Skeletal muscle satellite cell (primary cell): Measurements from ENCODE around the gene SOCS1.

Source experiments
- H3K27me3 ChIP-seq: 2 replicates; pipeline ENCODE4 v1.7.0; 2013; ENCODE audit warnings: low read length; ENCODE audit not compliant: control insufficient read depth, insufficient read depth
- H3K36me3 ChIP-seq: 2 replicates; pipeline ENCODE4 v1.7.0; 2013; ENCODE audit warnings: mild to moderate bottlenecking, control low read depth, low read length; ENCODE audit not compliant: insufficient read depth
- H3K4me1 ChIP-seq: 2 replicates; pipeline ENCODE4 v1.7.0; 2013; ENCODE audit warnings: low read length; ENCODE audit not compliant: control insufficient read depth, insufficient read depth
- H3K4me2 ChIP-seq: 2 replicates; pipeline ENCODE4 v1.7.0; 2013; ENCODE audit warnings: mild to moderate bottlenecking, low read length
- H3K4me3 ChIP-seq: 2 replicates; pipeline ENCODE4 v1.7.0; 2013; ENCODE audit warnings: low read length
- H3K9ac ChIP-seq: 2 replicates; pipeline ENCODE4 v1.7.0; 2013; ENCODE audit warnings: mild to moderate bottlenecking, low read depth, low read length, moderate library complexity
- H3K9me3 ChIP-seq: replicated peaks from 2 replicates; pipeline ENCODE4 v1.7.0; 2013; ENCODE audit warnings: mild to moderate bottlenecking, control low read depth, low read length

SOCS1 gene

DNA sequence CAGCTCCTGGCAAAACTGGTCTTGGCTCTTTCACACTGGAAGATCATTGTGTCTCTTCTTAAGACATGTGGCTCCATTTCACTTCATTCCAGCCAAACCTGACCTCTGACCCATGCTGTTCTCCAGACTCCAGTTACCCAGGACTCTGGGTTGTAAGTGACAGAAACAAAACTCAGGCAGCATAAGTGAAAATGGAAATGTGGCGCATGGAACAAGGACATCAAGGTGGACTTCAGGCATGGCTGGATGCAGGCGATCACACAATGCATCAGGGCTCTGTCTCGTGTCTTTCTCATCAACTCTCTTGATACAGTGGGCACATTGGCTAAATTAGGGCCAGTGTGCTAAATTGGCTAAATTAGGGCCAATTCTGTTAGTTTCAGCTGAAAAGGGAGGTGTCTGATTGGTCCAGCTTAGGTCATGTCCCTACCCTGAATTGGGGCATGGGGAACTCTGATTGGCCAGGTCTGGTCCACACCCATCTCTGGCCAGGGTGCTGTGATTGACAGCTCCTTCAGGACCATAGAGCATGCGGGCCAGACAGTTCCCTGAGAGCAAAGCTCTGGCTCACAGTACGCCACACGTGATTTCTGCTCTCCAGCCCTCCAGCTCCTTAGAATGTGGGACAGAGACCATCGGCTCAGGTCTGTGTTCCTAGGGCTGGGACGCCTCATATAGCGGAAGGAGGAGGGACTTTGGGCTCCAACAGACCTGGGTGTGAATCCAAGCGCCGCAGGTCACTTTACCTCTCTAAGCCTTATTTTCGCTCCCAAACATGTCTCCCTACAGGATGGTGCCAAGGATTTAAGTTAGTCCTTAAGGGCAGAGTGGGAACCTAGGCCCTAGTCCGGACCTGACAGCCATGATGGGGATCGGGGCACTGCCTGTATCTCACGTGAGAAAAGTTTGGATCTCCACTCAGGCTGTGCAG lies 17.5 kb downstream of the SOCS1 start:
- H3K27me3 ChIP-seq = peaks cover 16% of the 10 kb centered on the region
- H3K4me3 ChIP-seq = no peak overlapping the region
- no peaks in the 10 kb centered on the region for H3K36me3 ChIP-seq
- H3K4me1 ChIP-seq = peaks cover 6% of the 10 kb centered on the region
- H3K9ac ChIP-seq = no peak overlapping the region
- H3K4me2 ChIP-seq = no peak overlapping the region
- H3K9me3 ChIP-seq = no peaks in the 10 kb centered on the region

DNA sequence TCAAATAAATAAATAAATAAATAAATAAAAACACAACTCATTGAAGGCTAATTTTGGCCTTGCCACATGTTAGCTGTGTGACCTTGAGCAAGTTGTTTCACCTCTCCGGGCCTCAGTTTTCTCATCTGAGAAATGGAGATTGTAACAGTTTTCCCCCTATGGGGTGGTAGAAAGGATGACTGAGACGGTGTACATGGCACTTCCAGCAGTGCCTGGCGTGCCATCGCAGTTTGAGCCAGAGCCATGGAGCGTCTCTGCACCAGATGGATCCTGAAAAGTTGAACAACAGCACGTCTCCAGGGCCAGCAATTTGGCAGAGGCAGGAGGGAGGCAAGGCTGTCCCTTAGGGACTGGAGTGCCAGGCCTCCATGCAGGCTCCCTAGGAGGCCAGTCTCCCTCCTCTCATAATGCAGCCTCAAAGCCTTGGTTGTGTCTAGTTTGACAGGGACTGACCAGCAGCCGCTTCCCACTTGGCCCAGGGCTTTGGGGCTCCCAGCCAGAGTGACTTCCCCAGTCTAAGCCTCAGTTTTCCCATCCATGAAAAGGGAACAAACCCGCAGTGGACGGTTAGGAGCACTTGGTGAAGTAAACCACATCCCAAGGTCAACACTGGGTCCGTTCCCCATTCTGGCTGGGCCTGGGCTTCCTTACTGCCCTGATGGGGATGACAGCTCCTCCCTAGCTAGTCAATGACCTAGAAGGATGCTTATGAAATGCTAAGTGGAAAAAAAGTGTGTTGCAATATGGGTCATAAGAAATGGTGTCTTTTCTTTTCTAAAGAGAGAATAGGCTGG lies 19.3 kb downstream of the SOCS1 start:
- Histone ChIP-seq H3K4me2 (no peak overlapping the region), H3K9ac (no peak overlapping the region), H3K36me3 (no peaks in the 10 kb centered on the region), H3K4me1 (peaks cover 6% of the 10 kb centered on the region), H3K9me3 (no peaks in the 10 kb centered on the region), H3K27me3 (peaks cover 2% of the 10 kb centered on the region), H3K4me3 (no peak overlapping the region)

GRCh38 chr16:11235703-11235991 lies 20.4 kb downstream of the SOCS1 start:
- H3K4me1 ChIP-seq = peaks cover 6% of the 10 kb centered on the region
- H3K4me3 ChIP-seq = no peak overlapping the region
- H3K9me3 ChIP-seq = no peaks in the 10 kb centered on the region
- no peak overlapping the region for H3K9ac ChIP-seq
- H3K4me2 ChIP-seq = no peak overlapping the region
- H3K27me3 ChIP-seq = no peaks in the 10 kb centered on the region
- no peaks in the 10 kb centered on the region for H3K36me3 ChIP-seq

GRCh38 chr16:11234884-11235702 lies 20.9 kb downstream of the SOCS1 start:
- Histone ChIP-seq H3K36me3 (no peaks in the 10 kb centered on the region), H3K4me2 (no peak overlapping the region), H3K4me1 (peaks cover 6% of the 10 kb centered on the region)

GRCh38 chr16:11233727-11234376 lies 22.2 kb downstream of the SOCS1 start:
- Histone ChIP-seq H3K9ac (no peak overlapping the region), H3K4me2 (no peak overlapping the region), H3K27me3 (no peaks in the 10 kb centered on the region), H3K36me3 (no peaks in the 10 kb centered on the region), H3K4me3 (no peak overlapping the region), H3K4me1 (peaks cover 6% of the 10 kb centered on the region), H3K9me3 (no peaks in the 10 kb centered on the region)

More at GRCh38 chr16:11234884-11235702, 20.9 kb downstream of the SOCS1 start:
- Histone ChIP-seq H3K4me3 (no peak overlapping the region), H3K9me3 (no peaks in the 10 kb centered on the region), H3K9ac (no peak overlapping the region), H3K27me3 (no peaks in the 10 kb centered on the region)

- no peaks in the 10 kb centered on the region for H3K36me3 ChIP-seq
- H3K9me3 ChIP-seq = no peaks in the 10 kb centered on the region
- H3K4me1 ChIP-seq = peaks cover 6% of the 10 kb centered on the region
- no peaks in the 10 kb centered on the region for H3K27me3 ChIP-seq
- H3K4me3 ChIP-seq = no peak overlapping the region
- H3K9ac ChIP-seq = no peak overlapping the region
- H3K4me2 ChIP-seq = no peak overlapping the region
Measured at GRCh38 chr16:11232852-11233726, 22.9 kb downstream of the SOCS1 start.

DNA sequence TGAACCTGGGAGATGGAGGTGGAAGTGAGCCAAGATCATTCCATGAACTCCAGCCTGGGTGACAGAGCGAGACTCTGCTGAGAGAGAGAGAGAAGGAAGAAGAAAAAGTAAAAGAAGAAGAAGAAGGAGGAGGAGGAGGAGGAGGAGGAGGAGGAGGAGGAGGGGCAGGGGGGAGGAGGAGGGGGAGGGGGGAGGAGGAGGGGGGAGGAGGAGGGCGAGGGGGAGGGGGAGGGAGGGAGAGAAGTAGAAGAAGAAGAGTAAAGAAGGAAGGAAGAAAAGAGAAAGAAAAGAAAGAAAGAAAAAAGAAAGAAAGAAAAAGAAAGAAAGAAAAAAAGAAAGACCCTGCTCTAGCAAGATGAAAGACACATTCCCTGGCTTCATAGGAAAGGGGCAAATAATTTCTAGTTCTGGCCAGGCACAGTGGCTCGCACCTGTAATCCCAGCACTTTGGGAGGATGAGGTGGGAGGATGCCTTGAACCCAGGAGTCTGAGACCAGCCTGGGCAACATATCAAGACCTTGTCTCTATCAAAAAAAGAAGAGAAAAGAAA lies 23.6 kb downstream of the SOCS1 start:
- H3K4me2 ChIP-seq = no peak overlapping the region
- H3K9ac ChIP-seq = no peak overlapping the region
- no peak overlapping the region for H3K4me3 ChIP-seq
- H3K36me3 ChIP-seq = no peaks in the 10 kb centered on the region
- H3K27me3 ChIP-seq = no peaks in the 10 kb centered on the region
- H3K9me3 ChIP-seq = no peaks in the 10 kb centered on the region
- H3K4me1 ChIP-seq = peaks cover 6% of the 10 kb centered on the region

- Histone ChIP-seq H3K9me3 (no peaks in the 10 kb centered on the region), H3K9ac (no peak overlapping the region), H3K36me3 (no peaks in the 10 kb centered on the region), H3K27me3 (no peaks in the 10 kb centered on the region), H3K4me2 (no peak overlapping the region), H3K4me1 (peaks cover 6% of the 10 kb centered on the region), H3K4me3 (no peak overlapping the region)
Measured at GRCh38 chr16:11231367-11231970, 24.5 kb downstream of the SOCS1 start.

DNA sequence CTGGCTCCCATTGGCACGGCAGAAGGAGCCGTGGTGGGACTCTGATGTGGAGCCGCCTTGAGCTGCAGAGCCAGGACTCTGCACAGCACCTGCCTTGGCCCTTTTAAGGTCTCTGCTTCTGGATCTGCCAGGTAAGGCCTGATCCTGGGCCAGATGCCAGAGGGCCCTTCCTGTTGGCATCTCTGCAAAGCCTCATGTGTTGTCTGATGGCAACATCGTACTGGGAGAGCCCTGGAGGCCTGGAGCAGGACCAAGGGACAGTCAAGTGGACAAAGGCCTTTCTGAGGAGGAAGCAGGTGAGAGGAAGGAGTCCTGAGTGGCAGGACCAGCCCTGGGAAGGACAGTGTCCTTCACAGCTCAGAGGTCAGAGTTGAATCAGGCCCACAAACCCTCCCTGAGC lies 26.1 kb downstream of the SOCS1 start:
- Histone ChIP-seq H3K9ac (no peak overlapping the region), H3K4me1 (peaks cover 6% of the 10 kb centered on the region), H3K36me3 (no peaks in the 10 kb centered on the region)

GRCh38 chr16:11229432-11229831 lies 26.6 kb downstream of the SOCS1 start:
- Histone ChIP-seq H3K4me1 (peaks cover 6% of the 10 kb centered on the region), H3K4me2 (no peak overlapping the region), H3K27me3 (no peaks in the 10 kb centered on the region), H3K9ac (no peak overlapping the region), H3K4me3 (no peak overlapping the region), H3K9me3 (no peaks in the 10 kb centered on the region), H3K36me3 (no peaks in the 10 kb centered on the region)

More for the DNA sequence above, 26.1 kb downstream of the SOCS1 start:
- H3K9me3 ChIP-seq = no peaks in the 10 kb centered on the region
- no peak overlapping the region for H3K4me3 ChIP-seq
- no peaks in the 10 kb centered on the region for H3K27me3 ChIP-seq
- no peak overlapping the region for H3K4me2 ChIP-seq
